T follicular helper cell (primary cell): ENCODE results near the gene RAB12.
"Not testable (repeated sequence)": the region's sequence is repeated elsewhere in the genome, so short reads cannot be mapped to it uniquely, and the experiment has no call there.

Experiments used
- DNase-seq: peaks from one replicate; pipeline ENCODE4 v3.0.0-alpha.2; 2020; ENCODE audit warnings: low read depth

The RAB12 gene

GRCh38 chr18:8611916-8612576 lies 2.8 kb downstream of the RAB12 start:
- no peak for DNase-seq

DNA sequence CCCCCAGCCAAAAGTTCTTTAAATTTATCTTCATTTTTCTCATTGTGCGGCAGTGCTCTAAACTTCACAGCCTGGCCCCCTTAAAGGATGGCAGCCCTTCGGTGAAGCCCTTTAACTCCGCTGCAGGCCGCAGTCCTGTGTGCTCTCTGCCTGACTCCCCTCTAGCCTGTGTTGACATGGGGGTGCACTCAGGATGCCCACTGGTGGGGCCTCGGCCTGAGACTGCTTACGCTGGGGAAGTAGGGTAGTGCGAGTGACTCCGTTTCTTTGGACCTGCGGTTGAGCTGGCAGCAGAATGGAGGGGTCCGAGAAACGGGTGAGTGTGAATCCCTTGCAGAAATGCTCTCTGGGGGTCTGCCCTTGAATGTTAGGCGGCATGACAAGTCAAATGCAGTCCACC lies 5.6 kb downstream of the RAB12 start:
- DNase-seq = no peak

DNA sequence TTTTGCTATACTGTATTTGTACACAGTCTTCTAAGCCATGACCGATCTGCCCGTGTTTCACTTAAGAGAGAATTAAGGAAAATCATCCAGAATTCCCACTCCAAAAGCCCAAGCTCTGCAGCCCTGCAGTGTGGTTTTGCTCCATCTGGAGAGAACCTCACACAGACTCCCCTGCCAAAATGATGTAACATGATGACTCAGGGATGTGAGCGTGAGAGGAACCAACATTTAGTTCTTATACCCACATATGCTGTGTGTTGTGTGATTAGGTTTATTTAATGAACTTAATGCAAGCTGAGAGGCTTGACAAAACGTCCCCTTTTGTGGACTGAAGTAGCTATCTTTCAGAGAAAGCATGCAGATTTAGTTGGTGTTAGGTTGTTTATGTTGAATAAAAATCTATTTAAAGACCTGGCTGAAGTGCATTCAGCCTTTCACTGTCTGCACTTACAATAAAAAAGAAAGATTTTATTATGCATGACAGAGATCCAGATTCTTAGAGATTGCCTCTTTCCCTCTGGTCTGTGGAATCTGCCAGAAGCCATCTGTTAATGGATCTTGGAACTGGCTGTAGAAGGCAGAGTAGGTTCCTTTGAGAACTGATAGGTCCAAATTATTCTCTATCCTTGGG lies 6.3 kb downstream of the RAB12 start:
- DNase-seq = no peak

DNA sequence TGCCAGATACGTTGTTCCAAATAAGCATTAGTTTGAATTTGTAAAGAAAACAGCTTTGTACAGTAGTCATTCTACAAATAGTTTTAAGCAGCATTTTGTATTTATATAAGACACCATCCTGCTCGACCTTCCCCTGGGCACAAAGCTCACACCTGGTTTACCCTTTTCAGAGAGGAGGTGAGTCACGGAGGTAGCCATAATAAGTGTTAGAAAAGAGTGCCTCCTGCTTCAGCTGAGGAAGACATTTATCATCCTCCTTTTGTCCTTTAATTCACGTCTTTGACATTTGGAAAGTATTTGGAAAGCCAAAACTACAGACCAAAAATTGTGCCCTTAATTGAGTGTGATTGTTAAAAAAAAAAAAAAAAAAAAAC lies 6.8 kb downstream of the RAB12 start:
- no peak for DNase-seq

DNA sequence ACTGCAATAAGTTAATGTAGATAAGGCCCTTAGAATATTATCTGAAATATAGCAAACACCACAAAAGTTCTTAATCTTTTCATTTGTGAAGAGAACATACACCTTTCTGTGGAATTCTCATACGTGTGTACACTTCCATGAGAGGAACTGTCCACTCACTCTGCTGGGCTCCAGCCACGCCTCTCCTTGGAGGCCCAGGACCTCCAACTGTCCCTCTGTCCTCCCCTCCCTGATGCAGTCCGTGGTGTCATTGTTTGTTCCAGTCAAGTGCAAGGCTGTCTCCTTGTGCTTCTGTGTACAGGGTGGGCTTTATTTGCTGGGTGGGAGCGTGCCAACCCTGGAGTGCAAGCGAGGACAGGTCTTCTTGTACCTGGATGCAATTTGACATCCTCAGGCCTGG lies 8.7 kb downstream of the RAB12 start:
- no peak for DNase-seq

DNA sequence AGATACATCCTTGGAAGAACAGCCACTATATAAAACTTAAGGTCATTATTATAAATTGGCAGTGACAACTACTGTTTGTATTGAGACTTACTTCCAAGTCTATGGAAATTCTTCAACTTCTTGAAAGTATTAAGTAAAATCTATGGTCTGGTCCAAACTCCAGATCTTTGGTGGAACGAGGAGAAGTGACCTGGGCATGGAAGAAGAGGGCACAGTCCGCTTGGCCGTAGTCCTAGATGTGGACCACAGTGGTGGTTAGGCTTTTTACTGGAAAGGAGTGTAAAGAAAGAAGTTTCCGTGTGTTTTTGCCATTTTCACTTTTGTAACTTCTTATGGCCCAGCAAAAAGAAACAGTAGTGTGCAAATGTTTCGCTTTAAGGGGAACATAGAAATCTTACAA lies 9.8 kb downstream of the RAB12 start:
- DNase-seq = no peak

GRCh38 chr18:8619835-8620577 lies 10.8 kb downstream of the RAB12 start:
- DNase-seq = no peak

DNA sequence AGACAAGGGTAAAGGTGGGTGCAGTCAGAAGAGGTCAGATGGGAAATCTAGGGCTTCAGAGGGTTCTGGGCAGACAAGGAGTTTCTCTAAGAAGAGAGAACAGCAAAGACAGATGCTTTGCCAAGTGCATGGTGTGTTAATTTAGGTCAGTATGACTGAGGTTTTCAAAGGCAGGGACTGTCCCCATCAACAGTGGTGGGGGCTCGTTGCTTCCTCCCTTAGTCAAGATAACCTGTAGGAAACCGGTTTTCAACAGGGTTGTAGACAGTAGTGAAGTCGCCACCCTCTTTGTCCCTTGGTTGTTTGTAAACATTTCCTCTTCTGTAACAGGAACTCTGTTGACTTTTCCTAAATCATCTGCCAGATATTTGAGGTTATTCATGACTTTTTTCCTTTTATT lies 11.6 kb downstream of the RAB12 start:
- no peak for DNase-seq

DNA sequence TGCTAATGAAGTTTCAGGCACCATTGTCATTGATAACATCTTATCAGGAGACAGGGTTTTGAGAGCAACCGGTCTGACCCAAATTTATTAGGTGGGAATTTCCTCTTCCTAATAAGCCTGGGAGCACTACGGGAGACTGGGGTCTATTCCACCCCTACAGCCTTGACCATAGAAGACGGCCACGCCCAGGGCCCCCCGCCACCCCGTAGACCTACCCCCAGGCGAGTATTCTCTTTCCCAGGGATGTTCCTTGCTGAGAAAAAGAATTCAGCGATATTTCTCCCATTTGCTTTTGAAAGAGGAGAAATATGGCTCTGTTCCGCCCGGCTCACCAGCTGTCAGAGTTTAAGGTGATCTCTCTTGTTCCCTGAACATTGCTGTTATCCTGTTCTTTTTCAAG lies 13.4 kb downstream of the RAB12 start:
- not testable (repeated sequence) for DNase-seq

DNA sequence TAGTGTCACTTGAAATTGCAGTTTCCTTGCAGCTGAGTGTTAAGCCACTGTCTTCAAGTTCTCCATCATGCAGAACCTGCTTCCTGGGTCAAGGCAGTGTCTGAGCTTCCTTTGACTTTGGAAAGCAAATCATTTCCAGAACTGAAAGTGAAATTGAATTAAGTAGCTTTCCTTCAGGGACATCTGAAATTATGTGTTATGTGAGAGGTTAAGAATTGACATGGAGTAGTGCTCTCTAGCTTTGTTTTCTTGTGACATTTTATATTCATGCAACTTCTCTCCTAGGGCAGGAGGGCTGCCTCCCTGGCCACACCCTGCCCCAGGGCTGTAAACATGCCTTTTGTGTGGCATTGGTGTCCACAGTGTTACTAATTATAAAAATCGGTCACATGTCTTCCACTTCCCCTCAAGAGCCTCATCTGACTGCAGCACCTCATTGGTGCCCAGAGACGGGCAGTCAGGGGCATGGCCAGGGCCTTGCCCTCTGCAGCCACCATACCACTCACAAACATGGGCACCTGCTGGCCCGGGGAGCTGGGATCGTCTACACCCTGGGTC lies 14.4 kb downstream of the RAB12 start:
- no peak for DNase-seq

DNA sequence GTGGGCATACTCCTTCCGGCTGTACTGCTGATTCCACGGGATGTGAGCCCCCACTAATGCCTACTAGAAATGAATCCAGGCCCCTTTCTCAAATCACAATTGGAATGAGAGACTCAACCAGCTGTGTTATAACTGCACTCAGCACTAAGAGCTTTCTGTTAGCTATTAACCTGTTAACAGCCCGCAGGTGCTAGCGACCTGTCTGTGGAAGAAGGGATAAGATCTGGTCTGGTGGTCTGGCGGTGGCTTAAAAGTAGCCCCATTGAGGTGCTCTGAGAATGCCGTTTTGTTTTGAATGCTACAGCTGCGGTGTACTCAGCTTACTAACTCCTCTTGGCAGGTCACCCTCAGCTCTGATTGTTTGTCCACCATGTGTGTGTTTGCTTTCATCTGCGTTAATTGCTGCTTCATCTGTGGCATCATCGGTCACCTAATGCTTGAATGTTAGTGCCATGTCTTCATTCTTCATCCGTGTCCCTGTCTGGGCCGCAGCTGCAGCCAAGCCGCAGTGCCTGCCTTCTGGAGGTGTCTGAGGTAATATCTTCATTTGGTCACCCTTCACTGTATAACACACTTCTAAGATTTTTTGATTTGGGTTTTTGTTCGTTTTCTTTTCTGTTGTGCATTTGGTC lies 16.3 kb downstream of the RAB12 start:
- no peak for DNase-seq

GRCh38 chr18:8626414-8627106 lies 17.3 kb downstream of the RAB12 start:
- no peak for DNase-seq

DNA sequence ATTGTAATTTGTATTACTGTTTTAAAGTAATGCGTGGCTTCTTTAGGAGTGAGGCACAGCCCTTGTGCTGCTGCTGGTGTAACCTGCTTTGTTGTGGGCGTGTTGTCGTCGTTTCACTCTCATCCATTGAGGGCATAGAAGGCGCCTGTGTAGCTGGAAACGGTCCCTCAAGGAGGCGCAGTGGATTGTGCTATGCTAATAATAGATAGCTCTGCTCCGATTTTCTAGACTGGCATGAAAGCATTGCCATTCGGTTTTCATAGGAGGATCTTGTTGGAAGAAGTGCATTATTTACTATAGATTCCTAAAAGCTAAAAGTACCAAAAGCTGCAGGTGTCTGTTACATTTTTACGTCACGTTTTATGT lies 17.9 kb downstream of the RAB12 start:
- no peak for DNase-seq

- no peak for DNase-seq
These were observed 18.3 kb downstream of the RAB12 start for GRCh38 chr18:8627540-8627939.

GRCh38 chr18:8629602-8630001 lies 20.4 kb downstream of the RAB12 start:
- no peak for DNase-seq

DNA sequence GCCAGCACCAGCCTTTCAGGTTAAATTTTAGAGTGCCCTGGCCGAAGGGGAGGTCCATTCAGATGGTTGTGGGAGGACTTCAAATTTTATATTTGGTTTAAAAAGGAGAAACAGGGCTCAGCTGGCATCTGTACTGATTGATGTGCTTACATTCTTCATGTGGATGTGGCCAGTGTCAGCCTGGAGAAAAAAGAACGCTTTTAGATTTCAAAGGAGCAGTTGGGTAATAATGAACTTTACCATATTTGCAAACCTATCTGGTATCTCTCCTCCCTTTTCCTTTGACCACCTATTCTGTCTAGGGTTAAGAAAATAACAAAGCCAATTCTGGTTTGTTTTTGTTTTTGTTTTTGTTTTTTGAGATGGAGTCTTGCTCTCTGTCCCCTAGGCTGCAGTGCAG lies 21.3 kb downstream of the RAB12 start:
- DNase-seq = no peak

- DNase-seq = no peak
These were observed 22.0 kb downstream of the RAB12 start for GRCh38 chr18:8631265-8631664.

DNA sequence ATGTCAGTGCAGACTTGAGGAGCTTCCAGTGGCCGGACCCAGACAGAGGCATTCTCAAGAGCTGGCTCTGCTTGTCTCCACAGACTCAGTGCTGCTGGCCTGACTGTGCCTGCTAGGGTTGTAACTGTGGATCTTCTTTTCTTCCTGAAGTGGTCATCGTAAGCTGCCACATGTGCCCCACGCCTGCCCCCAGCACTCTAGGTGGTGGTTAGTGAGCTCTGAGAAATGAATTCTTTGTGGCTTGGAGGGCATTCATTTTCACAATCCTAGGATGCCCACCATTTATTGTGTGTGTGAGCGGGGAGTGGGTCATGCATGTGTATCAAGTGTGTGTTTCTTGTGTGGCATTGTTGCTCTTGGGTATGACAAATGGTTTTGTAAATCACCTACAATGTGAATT lies 23.1 kb downstream of the RAB12 start:
- no peak for DNase-seq

GRCh38 chr18:8634508-8634907 lies 25.3 kb downstream of the RAB12 start:
- DNase-seq = no peak

DNA sequence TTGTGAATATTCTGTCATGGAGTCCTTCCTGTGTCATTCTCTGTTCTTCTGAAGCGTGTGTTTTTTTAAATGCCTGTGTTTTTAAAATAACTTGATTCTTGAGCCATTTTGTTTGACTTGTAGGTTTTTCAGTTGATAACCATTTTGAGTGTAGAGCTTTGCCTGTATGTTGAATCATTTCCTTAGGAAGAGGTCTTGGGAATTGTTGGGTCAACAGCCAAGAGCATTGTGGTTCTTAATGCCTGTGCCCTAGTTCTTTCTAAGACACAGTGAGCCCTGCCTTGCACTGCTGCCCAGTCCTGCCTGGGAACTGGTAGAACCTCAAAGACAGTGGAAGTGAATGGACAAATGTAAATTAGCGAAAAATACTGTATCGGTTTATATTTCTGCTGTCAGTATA lies 25.9 kb downstream of the RAB12 start:
- no peak for DNase-seq

GRCh38 chr18:8639762-8640161 lies 30.5 kb downstream of the RAB12 start:
- DNase-seq = no peak

DNA sequence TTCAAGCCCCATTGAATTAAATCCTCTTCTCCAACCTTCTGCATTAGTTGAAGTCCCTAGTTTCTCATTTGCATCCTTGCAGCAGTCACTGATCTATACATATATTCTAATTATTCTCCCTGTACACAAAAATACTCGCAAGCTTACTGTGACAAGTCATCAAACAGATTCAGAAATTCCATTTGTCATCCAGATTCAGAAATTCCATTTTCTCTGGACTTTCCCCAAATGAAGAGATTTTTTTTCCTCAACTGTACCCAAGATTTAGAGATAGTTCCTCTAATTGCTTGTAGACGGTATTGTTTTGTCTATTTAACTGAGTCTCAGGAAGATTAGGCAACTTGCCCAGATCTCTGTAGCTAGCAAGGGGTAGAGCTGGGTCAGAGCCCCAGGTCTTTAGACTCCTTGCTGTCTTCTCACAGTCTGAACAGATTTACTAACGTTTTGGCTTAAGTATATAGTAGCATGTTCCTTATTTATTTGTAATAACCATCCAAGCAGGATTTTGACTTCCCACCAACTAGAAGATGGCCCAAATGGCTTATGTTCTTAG lies 34.2 kb downstream of the RAB12 start:
- DNase-seq = no peak
